ENCODE measurements around the gene LRRC4B. TPM values are rescaled to one million over a fixed set of nuclear protein-coding genes. Genes with fewer than 3 reads are reported as not detected.
A peak's percentile ranks its signal among the peaks of the same experiment; 100 is the strongest.
"Not testable (repeated sequence)": the region's sequence is repeated elsewhere in the genome, so short reads cannot be mapped to it uniquely, and the experiment has no call there.

LRRC4B gene
- total and polyA plus RNA-seq, 9 donors, result 0.12 to 7.9 (median 2.5) TPM

DNA sequence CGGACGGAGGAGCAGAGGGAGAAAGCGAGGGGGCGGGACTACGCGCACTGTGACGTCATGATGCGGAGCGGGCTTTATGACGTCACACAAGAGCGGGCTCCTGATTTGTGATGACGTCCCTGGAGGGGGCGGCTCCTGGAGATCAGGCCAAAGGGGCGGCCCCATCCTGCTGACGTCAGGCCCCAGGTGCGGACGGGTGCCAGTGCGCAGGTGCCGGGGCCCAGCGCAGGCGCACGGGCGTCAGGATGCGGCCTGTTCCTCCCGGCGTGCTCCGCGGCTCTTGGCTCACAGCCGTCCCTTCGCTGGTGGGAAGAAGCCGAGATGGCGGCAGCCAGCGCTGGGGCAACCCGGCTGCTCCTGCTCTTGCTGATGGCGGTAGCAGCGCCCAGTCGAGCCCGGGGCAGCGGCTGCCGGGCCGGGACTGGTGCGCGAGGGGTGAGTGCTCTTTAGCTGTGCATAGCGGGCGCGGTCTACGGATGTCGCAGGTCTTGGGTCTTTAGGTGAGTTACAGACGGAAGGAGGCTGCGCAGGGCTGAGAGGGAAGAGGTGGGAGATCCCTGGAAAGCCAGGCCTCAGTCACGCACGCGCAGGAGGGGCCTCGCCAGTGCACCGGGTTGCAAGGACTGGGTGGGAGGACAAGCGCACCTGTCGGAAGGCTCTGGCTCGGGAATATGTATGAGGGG, 91.9 kb downstream of the LRRC4B start, which contains the start of the genes EMC10 and GARIN5A:
Gene EMC10, plus strand, starts transcription at position 284 of the 683 bp plus-strand sequence. Its CDS starts 38 bp downstream, at position 322.
Gene GARIN5A, minus strand, starts transcription at position 625 of the 683 bp plus-strand sequence. Its CDS starts 460 bp downstream, at position 165.
- TF ChIP-seq EP300 (IDR thresholded peaks at IDR 0.05), result peak; percentile 65
- TF ChIP-seq, protein P1, sequence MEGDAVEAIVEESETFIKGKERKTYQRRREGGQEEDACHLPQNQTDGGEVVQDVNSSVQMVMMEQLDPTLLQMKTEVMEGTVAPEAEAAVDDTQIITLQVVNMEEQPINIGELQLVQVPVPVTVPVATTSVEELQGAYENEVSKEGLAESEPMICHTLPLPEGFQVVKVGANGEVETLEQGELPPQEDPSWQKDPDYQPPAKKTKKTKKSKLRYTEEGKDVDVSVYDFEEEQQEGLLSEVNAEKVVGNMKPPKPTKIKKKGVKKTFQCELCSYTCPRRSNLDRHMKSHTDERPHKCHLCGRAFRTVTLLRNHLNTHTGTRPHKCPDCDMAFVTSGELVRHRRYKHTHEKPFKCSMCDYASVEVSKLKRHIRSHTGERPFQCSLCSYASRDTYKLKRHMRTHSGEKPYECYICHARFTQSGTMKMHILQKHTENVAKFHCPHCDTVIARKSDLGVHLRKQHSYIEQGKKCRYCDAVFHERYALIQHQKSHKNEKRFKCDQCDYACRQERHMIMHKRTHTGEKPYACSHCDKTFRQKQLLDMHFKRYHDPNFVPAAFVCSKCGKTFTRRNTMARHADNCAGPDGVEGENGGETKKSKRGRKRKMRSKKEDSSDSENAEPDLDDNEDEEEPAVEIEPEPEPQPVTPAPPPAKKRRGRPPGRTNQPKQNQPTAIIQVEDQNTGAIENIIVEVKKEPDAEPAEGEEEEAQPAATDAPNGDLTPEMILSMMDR (IDR thresholded peaks at IDR 0.05), result peak in 1 of 3 donors; percentile 20
- peak; percentile 47 for TF ChIP-seq POLR2A (IDR thresholded peaks at IDR 0.05)

DNA sequence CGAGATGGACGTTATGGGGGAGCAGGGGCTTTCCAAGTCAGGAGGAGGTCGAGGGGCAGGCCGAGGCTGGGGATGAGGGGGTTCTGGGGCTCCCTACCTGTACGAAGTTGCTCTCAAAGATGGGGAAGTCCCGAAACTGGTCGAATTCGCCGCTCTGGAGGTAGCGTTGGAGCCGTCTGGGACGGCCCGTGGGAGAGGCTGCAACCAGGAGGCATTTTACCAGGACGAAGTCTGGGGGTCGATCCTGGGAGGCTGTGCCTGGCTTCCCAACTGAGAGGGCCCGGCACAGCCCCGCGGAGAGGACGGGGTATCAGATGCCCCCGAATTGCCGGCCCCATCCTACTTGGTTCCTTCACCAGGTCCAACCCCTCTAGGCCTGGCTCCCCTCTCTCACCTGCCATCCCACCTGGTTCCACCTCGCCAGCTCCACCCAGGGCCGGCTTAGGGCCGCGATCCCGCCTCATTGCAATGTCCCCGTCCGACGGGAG, 92.5 kb downstream of the LRRC4B start:
- 67 to 69% (median 67%) methylated on average over 27 to 29 of the region's 29 CpGs for WGBS, 3 donors
- TF ChIP-seq POLR2A (IDR thresholded peaks at IDR 0.05) (no peak), EP300 (IDR thresholded peaks at IDR 0.05) (no peak)
- TF ChIP-seq, protein P1 (IDR thresholded peaks at IDR 0.05), result no peak
- peak overlapping the region; percentile 90 for H3K4me3 ChIP-seq
- no peaks in the 10 kb centered on the region for H3K36me3 ChIP-seq
- H3K4me1 ChIP-seq (ENCODE audit: insufficient read depth), result peaks cover 15% of the 10 kb centered on the region
- intact Hi-C loops (cut with DNase I), result loop anchor here in 1 of 4 donors (5.0 kb wide), 1 partner anchor 98 kb away; the partner anchor contains the start of gene NR1H2
- DNase-seq, result no peak
- H3K9me3 ChIP-seq, result no peaks in the 10 kb centered on the region
- no peaks in the 10 kb centered on the region for H3K27me3 ChIP-seq
- H3K27ac ChIP-seq, result peak overlapping the region; percentile 60 to 73

More for the DNA sequence above, 91.9 kb downstream of the LRRC4B start, which contains the start of the genes EMC10 and GARIN5A:
- H3K4me3 ChIP-seq, result peak within 1 kb of the TSS; percentile 90
- H3K36me3 ChIP-seq, result no peaks in the 10 kb centered on the region
- intact Hi-C loops (cut with DNase I), result loop anchor here in 1 of 4 donors (5.0 kb wide), 1 partner anchor 99 kb away; the partner anchor contains the start of gene NR1H2
- H3K27ac ChIP-seq, result peak within 1 kb of the TSS; percentile 61 to 73
- H3K4me1 ChIP-seq (ENCODE audit: insufficient read depth), result peaks cover 15% of the 10 kb centered on the region
- DNase-seq, result peak; percentile 92 to 97 (median 94)
- no peaks in the 10 kb centered on the region for H3K9me3 ChIP-seq
- H3K27me3 ChIP-seq, result no peaks in the 10 kb centered on the region
- 1 to 2% (median 2%) methylated on average over 50 to 58 of the region's 58 CpGs for WGBS, 3 donors

DNA sequence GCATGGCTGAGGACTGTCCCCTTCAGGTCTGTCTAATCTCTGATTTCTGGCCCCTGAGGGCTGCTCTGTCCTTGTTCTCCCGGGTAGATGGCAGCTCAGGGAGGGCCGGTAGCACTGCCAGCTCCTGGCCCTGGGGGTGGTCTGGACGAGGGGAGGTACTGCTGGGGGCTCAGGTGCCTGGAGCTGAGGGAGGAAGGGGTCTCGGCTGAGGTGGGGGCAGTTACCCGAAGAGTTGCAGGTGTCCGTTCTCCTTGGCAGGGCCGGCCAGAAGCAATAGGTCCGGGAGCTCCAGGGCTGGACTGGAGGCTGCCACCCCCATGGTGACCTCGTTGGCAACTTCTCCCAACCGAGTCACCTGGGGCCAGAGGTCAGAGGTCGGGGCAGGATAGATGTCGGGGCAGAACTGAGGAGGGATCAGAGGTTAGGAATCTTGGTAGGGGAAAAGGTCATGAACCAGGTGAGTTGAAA, 93.1 kb downstream of the LRRC4B start:
- 69 to 75% (median 74%) methylated on average over 12 of the region's 12 CpGs for WGBS, 3 donors
- DNase-seq, result peak in 4 of 5 donors; percentile 32 to 59 (median 55)
- H3K36me3 ChIP-seq, result no peaks in the 10 kb centered on the region
- no peak for TF ChIP-seq EP300 (IDR thresholded peaks at IDR 0.05)
- intact Hi-C loops (cut with DNase I), result loop anchor here in 1 of 4 donors (5.0 kb wide), 1 partner anchor 98 kb away; the partner anchor contains the start of gene NR1H2
- no peaks in the 10 kb centered on the region for H3K27me3 ChIP-seq
- H3K4me3 ChIP-seq, result no peak overlapping the region
- no peaks in the 10 kb centered on the region for H3K9me3 ChIP-seq
- H3K4me1 ChIP-seq (ENCODE audit: insufficient read depth), result peaks cover 15% of the 10 kb centered on the region
- H3K27ac ChIP-seq, result no peak overlapping the region

DNA sequence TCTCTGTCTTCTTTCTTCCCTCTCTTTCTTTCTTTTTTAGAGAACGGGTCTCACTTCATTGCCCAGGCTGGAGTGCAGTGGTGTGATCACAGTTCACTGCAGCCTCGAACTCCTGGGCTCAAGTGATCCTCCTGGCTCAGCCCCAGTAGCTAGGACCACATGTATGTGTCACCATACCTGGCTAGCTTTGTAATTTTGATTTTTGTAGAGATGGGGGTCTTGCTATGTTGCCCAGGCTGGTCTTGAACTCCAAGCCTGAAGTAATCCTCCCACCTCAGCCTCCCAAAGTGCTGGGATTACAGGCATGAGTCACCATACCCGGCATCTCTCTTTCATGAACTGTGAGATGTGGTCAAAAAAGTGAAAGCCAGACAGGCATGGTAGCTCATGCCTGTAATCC, 94.9 kb downstream of the LRRC4B start:
- H3K36me3 ChIP-seq; H3K9me3 ChIP-seq; H3K27ac ChIP-seq; intact Hi-C loops (cut with DNase I); H3K27me3 ChIP-seq; H3K4me3 ChIP-seq; DNase-seq: not testable (repeated sequence)
- peaks cover 12% of the 10 kb centered on the region for H3K4me1 ChIP-seq (ENCODE audit: insufficient read depth)
- 50 to 74% (median 52%) methylated on average over 3 of the region's 3 CpGs for WGBS, 3 donors

DNA sequence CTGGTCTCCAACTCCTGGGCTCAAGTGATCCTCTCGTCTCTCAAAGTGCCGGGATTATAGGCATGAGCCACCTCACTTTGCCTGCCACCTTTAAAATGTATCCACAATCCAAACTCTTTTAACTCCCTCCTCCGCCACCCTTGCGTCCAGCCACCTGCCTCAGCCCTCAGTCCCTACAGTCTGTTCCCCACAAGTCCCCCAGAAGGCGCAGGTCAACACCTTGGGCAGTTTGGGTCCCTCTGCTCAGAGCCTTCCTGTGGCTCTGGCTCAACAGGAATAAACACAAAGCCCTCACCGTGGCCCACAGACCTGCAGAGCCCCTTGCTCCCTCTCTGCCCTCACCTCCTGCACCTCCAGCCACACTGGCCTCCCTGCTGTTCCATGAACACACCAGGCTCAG, 99.4 kb downstream of the LRRC4B start:
- no peak overlapping the region for H3K27ac ChIP-seq
- DNase-seq, result no peak
- no peaks in the 10 kb centered on the region for H3K36me3 ChIP-seq
- intact Hi-C loops (cut with DNase I), result loop anchor here in 1 of 4 donors (10.0 kb wide), 1 partner anchor 104 kb away; the partner anchor contains the start of gene NAPSA
- WGBS, 3 donors, result 85 to 87% (median 86%) methylated on average over 6 of the region's 6 CpGs
- no peaks in the 10 kb centered on the region for H3K9me3 ChIP-seq
- TF ChIP-seq EP300 (IDR thresholded peaks at IDR 0.05), result no peak
- H3K4me3 ChIP-seq, result no peak overlapping the region
- H3K27me3 ChIP-seq, result no peaks in the 10 kb centered on the region
- no peaks in the 10 kb centered on the region for H3K4me1 ChIP-seq (ENCODE audit: insufficient read depth)
